Measurements from ENCODE around the gene HSPA1A. TPM values are rescaled to one million over a fixed set of nuclear protein-coding genes. Genes with fewer than 3 reads are reported as not detected.

Gene HSPA1A
- total RNA-seq, 2 experiments from 2014 or later: 0.22 to 2.2 TPM

DNA sequence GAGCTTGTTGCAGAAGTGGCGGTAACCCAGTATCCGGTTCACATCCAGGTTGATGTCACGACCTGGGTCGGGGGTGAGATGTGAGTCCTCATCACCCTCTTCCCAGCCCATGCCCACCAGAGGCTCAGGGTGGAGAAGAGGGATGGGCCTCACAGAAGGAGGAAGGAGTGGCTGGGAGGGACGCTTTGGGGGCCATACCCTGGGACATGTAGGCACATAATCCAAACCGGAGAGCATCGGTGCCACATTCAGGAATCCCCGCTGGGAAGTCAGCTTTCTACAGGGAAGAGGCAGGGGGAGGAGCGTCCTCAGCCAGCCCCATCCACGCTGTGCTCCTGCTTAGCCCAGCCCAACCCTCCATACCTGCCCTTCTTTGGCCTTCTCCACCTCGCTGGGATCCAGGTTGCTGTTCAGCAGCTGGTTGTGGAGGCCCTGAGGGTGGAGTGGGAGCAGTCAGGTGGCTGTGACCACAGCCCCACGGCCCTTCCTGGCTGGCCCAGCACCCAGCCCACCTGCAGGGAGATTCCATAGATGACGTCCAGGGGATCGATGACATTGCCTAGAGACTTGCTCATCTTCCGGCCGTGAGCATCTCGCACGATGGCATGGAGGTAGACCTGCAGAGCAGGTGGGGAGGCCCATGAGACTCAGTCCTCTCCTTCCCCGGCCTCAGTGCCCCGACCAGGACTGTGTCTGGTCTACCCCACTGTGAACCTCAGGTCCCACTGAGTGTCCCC is 34.7 kb upstream of the HSPA1A start:
- H3K4me3 ChIP-seq (ENCODE audit: low read depth, low read length, poor library complexity, severe bottlenecking): no peak overlapping the region
- H3K4me1 ChIP-seq (ENCODE audit: insufficient read depth, low read length, poor library complexity, severe bottlenecking): no peaks in the 10 kb centered on the region
- CTCF ChIA-PET (ENCODE audit: unreplicated experiment): no interaction called here
- intact Hi-C loops (cut with micrococcal nuclease; ENCODE audit: unreplicated experiment): no loop called here
- H3K4me2 ChIP-seq (ENCODE audit: low read length): no peak overlapping the region
- no peaks in the 10 kb centered on the region for H4K20me1 ChIP-seq (ENCODE audit: insufficient read depth, low read length)
- DNase-seq (ENCODE audit: low spot score): no peak
- no peaks in the 10 kb centered on the region for H3K9me2 ChIP-seq (ENCODE audit: insufficient read depth, low read length)
- H3K79me2 ChIP-seq (ENCODE audit: insufficient read depth, low read depth, low read length): no peaks in the 10 kb centered on the region
- peaks cover 80% of the 10 kb centered on the region for H3K36me3 ChIP-seq (ENCODE audit: insufficient read depth, low read length)
- no peak overlapping the region for H3K27ac ChIP-seq (ENCODE audit: low read depth, low read length, poor library complexity, severe bottlenecking)
- POLR2A ChIA-PET: no interaction called here
- no peak overlapping the region for H2AFZ ChIP-seq (ENCODE audit: low read length)
- H3K9me3 ChIP-seq (ENCODE audit: low read length): no peaks in the 10 kb centered on the region
- BruUV-seq (replicated peaks): no TSS peak
- no peak for TF ChIP-seq CTCF (conservative IDR thresholded peaks at IDR 0.05; ENCODE audit: low read length)
- TF ChIP-seq EZH2phosphoT487 (IDR thresholded peaks at IDR 0.05; ENCODE audit: borderline replicate concordance, low read depth, low read length): no peak

DNA sequence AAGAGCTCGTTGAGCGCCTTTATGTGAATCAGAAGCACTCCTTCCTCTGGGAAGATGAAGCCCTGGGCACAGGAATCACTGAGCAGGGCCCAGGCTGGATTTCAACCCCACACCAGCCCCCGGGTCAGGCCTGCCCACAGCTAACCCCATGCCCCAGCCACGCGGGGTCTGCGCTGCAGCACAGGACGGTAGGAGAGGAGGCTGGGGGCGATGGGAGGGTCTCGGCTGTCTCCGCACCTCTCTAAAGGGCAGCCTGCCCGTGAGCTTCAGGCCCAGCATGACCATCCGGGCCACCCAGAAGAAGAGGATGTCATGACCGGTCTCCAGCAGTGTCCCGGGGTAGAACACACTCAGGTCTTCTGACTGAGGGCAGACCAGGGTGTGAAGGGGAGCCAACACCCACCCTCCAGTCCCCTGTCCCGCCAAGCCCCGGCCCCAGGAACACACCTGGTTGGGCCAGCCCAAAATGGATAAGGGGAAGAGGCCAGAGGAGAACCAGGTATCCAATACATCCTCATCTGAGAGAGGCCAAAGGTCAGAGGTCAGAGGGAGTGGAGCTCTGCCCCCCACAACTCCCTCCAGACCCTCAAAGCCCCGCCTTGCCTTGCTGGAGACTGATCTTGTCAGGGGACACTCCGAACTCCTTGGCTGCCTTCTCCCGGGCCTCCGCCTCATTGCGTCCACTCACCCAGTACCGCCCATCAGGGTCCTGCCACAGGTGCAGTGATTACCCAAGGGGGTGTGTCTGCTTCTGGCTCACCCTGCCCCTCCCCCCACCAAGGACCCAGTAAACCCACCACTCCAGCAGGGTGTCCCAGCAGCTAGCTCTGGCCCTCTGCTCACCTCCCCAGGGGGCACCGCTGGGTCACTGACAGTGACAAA is 33.9 kb upstream of the HSPA1A start:
- H2AFZ ChIP-seq (ENCODE audit: low read length): no peak overlapping the region
- no peaks in the 10 kb centered on the region for H3K79me2 ChIP-seq (ENCODE audit: insufficient read depth, low read depth, low read length)
- intact Hi-C loops (cut with micrococcal nuclease; ENCODE audit: unreplicated experiment): no loop called here
- no peak for DNase-seq (ENCODE audit: low spot score)
- no TSS peak for BruUV-seq (replicated peaks)
- peaks cover 88% of the 10 kb centered on the region for H3K36me3 ChIP-seq (ENCODE audit: insufficient read depth, low read length)
- no peak overlapping the region for H3K4me3 ChIP-seq (ENCODE audit: low read depth, low read length, poor library complexity, severe bottlenecking)
- ChIA-PET POLR2A (no interaction called here), CTCF (ENCODE audit: unreplicated experiment) (no interaction called here)
- H3K9me2 ChIP-seq (ENCODE audit: insufficient read depth, low read length): no peaks in the 10 kb centered on the region
- no peaks in the 10 kb centered on the region for H3K9me3 ChIP-seq (ENCODE audit: low read length)
- H3K27ac ChIP-seq (ENCODE audit: low read depth, low read length, poor library complexity, severe bottlenecking): no peak overlapping the region
- TF ChIP-seq EZH2phosphoT487 (IDR thresholded peaks at IDR 0.05; ENCODE audit: borderline replicate concordance, low read depth, low read length): no peak
- TF ChIP-seq CTCF (conservative IDR thresholded peaks at IDR 0.05; ENCODE audit: low read length): no peak
- H4K20me1 ChIP-seq (ENCODE audit: insufficient read depth, low read length): no peaks in the 10 kb centered on the region
- no peaks in the 10 kb centered on the region for H3K4me1 ChIP-seq (ENCODE audit: insufficient read depth, low read length, poor library complexity, severe bottlenecking)
- H3K4me2 ChIP-seq (ENCODE audit: low read length): no peak overlapping the region

Measured in OCI-LY7 (cell line).